IMR-90 (cell line): ENCODE results near the gene CDH2. TPM values are rescaled to one million over a fixed set of nuclear protein-coding genes. Genes with fewer than 3 reads are reported as not detected.

ENCODE experiments used
- ATAC-seq: fragments of 200-7000 bp; cut with Tn5 transposase; 2 replicates; pipeline ENCODE4 v1.9.1; 2020; ENCODE audit warnings: low read depth, mild to moderate bottlenecking, moderate library complexity
- BruUV-seq: library from RNA; stranded (reverse); fragments of 400-500 nt; replicated peaks from 2 replicates; lab custom pipeline; 2021; lab: Mats Ljungman, UMichigan
- CTCF ChIA-PET: fragments of 300-600 bp; formaldehyde crosslinking; extraction: SDS; loops from one replicate; lab custom pipeline; 2021; ENCODE audit warnings: antibody characterized with exemption; lab: Yijun Ruan, JAX
- POLR2A ChIA-PET: fragments of 300-600 bp; sonication (Branson Sonifier 250); formaldehyde crosslinking; loops from one replicate; lab custom pipeline; 2022; ENCODE audit warnings: antibody characterized with exemption; ENCODE audit not compliant: unreplicated experiment; lab: Charles Lee
- DNase-seq: peaks from one replicate; pipeline ENCODE4 v3.0.0; 2013
- H2AFZ ChIP-seq: replicated peaks from 2 replicates; pipeline ENCODE3; 2013; ENCODE audit warnings: low read length, mild to moderate bottlenecking; ENCODE audit not compliant: poor library complexity
- H2AK5ac ChIP-seq: 2 replicates; pipeline ENCODE4 v1.6.1; 2013; ENCODE audit warnings: low read depth, low read length, inconsistent platforms
- H2AK9ac ChIP-seq: replicated peaks from 2 replicates; pipeline ENCODE3; 2013; ENCODE audit warnings: mild to moderate bottlenecking, low read depth, low read length, moderate library complexity; ENCODE audit not compliant: poor library complexity
- H2BK120ac ChIP-seq: 2 replicates; pipeline ENCODE4 v1.6.1; 2013; ENCODE audit warnings: low read depth, low read length, inconsistent platforms
- H2BK15ac ChIP-seq: 3 replicates; pipeline ENCODE4 v1.6.1; 2013; ENCODE audit warnings: low read depth, low read length, inconsistent platforms
- H2BK20ac ChIP-seq: 2 replicates; pipeline ENCODE4 v1.6.1; 2013; ENCODE audit warnings: low read depth, mild to moderate bottlenecking, inconsistent platforms, low read length, moderate library complexity
- H2BK5ac ChIP-seq: 2 replicates; pipeline ENCODE4 v1.6.1; 2013; ENCODE audit warnings: mild to moderate bottlenecking, low read depth, low read length, inconsistent platforms; ENCODE audit not compliant: poor library complexity, severe bottlenecking
- H3K14ac ChIP-seq: replicated peaks from 2 replicates; pipeline ENCODE4 v1.6.1; 2013; ENCODE audit warnings: low read depth, low read length, inconsistent platforms
- H3K18ac ChIP-seq: 2 replicates; pipeline ENCODE4 v1.6.1; 2013; ENCODE audit warnings: low read depth, low read length, control low read depth
- H3K23ac ChIP-seq: 2 replicates; pipeline ENCODE4 v1.6.1; 2013; ENCODE audit warnings: low read depth, low read length, inconsistent platforms
- H3K27ac ChIP-seq: 2 replicates; pipeline ENCODE4 v1.5.1; 2013; ENCODE audit warnings: mild to moderate bottlenecking, control low read depth, low read length; ENCODE audit not compliant: insufficient read depth
- H3K27me3 ChIP-seq: 2 replicates; pipeline ENCODE4 v1.6.1; 2013; ENCODE audit warnings: low read length; ENCODE audit not compliant: control insufficient read depth, insufficient read depth
- H3K36me3 ChIP-seq: 2 replicates; pipeline ENCODE4 v1.6.1; 2013; ENCODE audit warnings: low read length, mixed read lengths; ENCODE audit not compliant: control insufficient read depth, insufficient read depth
- H3K4ac ChIP-seq: 2 replicates; pipeline ENCODE4 v1.6.1; 2013; ENCODE audit warnings: low read depth, low read length, inconsistent platforms
- H3K4me1 ChIP-seq: 2 replicates; pipeline ENCODE4 v1.6.1; 2013; ENCODE audit warnings: low read length, mixed read lengths; ENCODE audit not compliant: control insufficient read depth, insufficient read depth
- H3K4me2 ChIP-seq: 2 replicates; pipeline ENCODE4 v1.6.1; 2013; ENCODE audit warnings: low read depth, mild to moderate bottlenecking, control low read depth, low read length, moderate library complexity
- H3K4me3 ChIP-seq: 2 replicates; pipeline ENCODE4 v1.5.1; 2013; ENCODE audit warnings: low read depth, mild to moderate bottlenecking, control low read depth, low read length, moderate library complexity; ENCODE audit not compliant: insufficient read depth
- H3K56ac ChIP-seq: 2 replicates; pipeline ENCODE4 v1.6.1; 2013; ENCODE audit warnings: low read length, inconsistent platforms; ENCODE audit not compliant: insufficient read depth; ENCODE audit errors: extremely low read depth
- H3K79me1 ChIP-seq, 2 experiments: 2 replicates each; pipeline ENCODE4 v1.6.1; 2013; ENCODE audit warnings: low read length in 2 of 2, inconsistent platforms in 1 of 2, low read depth in 1 of 2
- H3K9ac ChIP-seq: 2 replicates; pipeline ENCODE4 v1.6.1; 2013; ENCODE audit warnings: low read depth, low read length, control low read depth
- H3K9me1 ChIP-seq: 2 replicates; pipeline ENCODE4 v1.6.1; 2013; ENCODE audit warnings: low read length, inconsistent platforms; ENCODE audit not compliant: insufficient read depth
- H3K9me3 ChIP-seq: 2 replicates; pipeline ENCODE4 v1.6.1; 2013; ENCODE audit warnings: low read length; ENCODE audit not compliant: control insufficient read depth, insufficient read depth
- H4K20me1 ChIP-seq: 2 replicates; pipeline ENCODE4 v1.6.1; 2013; ENCODE audit warnings: low read length, inconsistent platforms; ENCODE audit not compliant: insufficient read depth
- H4K5ac ChIP-seq: 2 replicates; pipeline ENCODE4 v1.6.1; 2013; ENCODE audit warnings: mild to moderate bottlenecking, low read depth, low read length, control low read depth
- H4K8ac ChIP-seq, 2 experiments: 2 replicates each; pipeline ENCODE4 v1.6.1; 2013; ENCODE audit warnings: low read depth in 2 of 2, low read length in 2 of 2, control low read depth in 1 of 2, inconsistent platforms in 1 of 2
- H4K91ac ChIP-seq: 2 replicates; pipeline ENCODE4 v1.6.1; 2013; ENCODE audit warnings: low read depth, low read length, inconsistent platforms; ENCODE audit not compliant: insufficient read depth
- BHLHE40 ChIP-seq: fragments of 150-350 bp; IDR thresholded peaks from 2 replicates; pipeline ENCODE4 v1.6.1; 2016; ENCODE audit warnings: mild to moderate bottlenecking, low read depth, low read length
- CEBPB ChIP-seq: IDR thresholded peaks from 2 replicates; pipeline ENCODE4 v1.6.1; 2012; ENCODE audit warnings: low read depth, low read length, improper control_type of control experiment
- CHD1 ChIP-seq: IDR thresholded peaks from 2 replicates; pipeline ENCODE4 v1.6.1; 2012; ENCODE audit warnings: low read depth, low read length, improper control_type of control experiment
- CTCF ChIP-seq: conservative IDR thresholded peaks from 2 replicates; pipeline ENCODE4 v1.5.1; 2012; ENCODE audit warnings: mild to moderate bottlenecking, low read depth, low read length, improper control_type of control experiment
- ELK1 ChIP-seq: fragments of 150-350 bp; IDR thresholded peaks from 2 replicates; pipeline ENCODE4 v1.6.1; 2016; ENCODE audit warnings: low read depth, mild to moderate bottlenecking, low read length, moderate library complexity, borderline replicate concordance
- FOS ChIP-seq: fragments of 150-350 bp; IDR thresholded peaks from 2 replicates; pipeline ENCODE4 v1.6.1; 2016; ENCODE audit warnings: low read depth, low read length
- MAFK ChIP-seq: IDR thresholded peaks from 2 replicates; pipeline ENCODE4 v1.6.1; 2012; ENCODE audit warnings: low read depth, low read length, improper control_type of control experiment
- MAZ ChIP-seq: IDR thresholded peaks from 2 replicates; pipeline ENCODE4 v1.6.1; 2012; ENCODE audit warnings: low read depth, mild to moderate bottlenecking, low read length, improper control_type of control experiment, moderate library complexity, borderline replicate concordance
- MXI1 ChIP-seq: IDR thresholded peaks from 2 replicates; pipeline ENCODE4 v1.6.1; 2012; ENCODE audit warnings: low read depth, mild to moderate bottlenecking, low read length, moderate library complexity, borderline replicate concordance
- NFE2L2 ChIP-seq: fragments of 150-350 bp; IDR thresholded peaks from 2 replicates; pipeline ENCODE4 v1.6.1; 2016; ENCODE audit warnings: low read depth, mild to moderate bottlenecking, low read length
- POLR2A ChIP-seq: IDR thresholded peaks from 2 replicates; pipeline ENCODE4 v1.6.1; 2012; ENCODE audit warnings: mild to moderate bottlenecking, low read depth, low read length
- RAD21 ChIP-seq: IDR thresholded peaks from 2 replicates; pipeline ENCODE4 v1.6.1; 2012; ENCODE audit warnings: low read length, improper control_type of control experiment
- RCOR1 ChIP-seq: IDR thresholded peaks from 2 replicates; pipeline ENCODE4 v1.6.1; 2012; ENCODE audit warnings: mild to moderate bottlenecking, low read length, improper control_type of control experiment; ENCODE audit not compliant: insufficient replicate concordance
- RFX5 ChIP-seq: IDR thresholded peaks from 2 replicates; pipeline ENCODE4 v1.8.0; 2012; ENCODE audit warnings: low read depth, mild to moderate bottlenecking, low read length, moderate library complexity
- SMC3 ChIP-seq: fragments of 150-350 bp; IDR thresholded peaks from 2 replicates; pipeline ENCODE4 v1.6.1; 2016; ENCODE audit warnings: low read depth, mild to moderate bottlenecking, antibody characterized with exemption, low read length, moderate library complexity
- USF2 ChIP-seq: fragments of 150-350 bp; IDR thresholded peaks from 2 replicates; pipeline ENCODE4 v1.6.1; 2017; ENCODE audit warnings: mild to moderate bottlenecking, antibody characterized with exemption, low read length, low read depth
- WGBS, 2 experiments: methylation state at CpG; one replicate each; pipeline versions ENCODE4 v1.1.5 to v1.1.7; 2013; ENCODE audit warnings: missing lambda C conversion rate in 2 of 2; ENCODE audit not compliant: insufficient read length in 1 of 2; ENCODE audit errors: extremely low coverage in 2 of 2; 5-methylcytosine and 5-hydroxymethylcytosine counted together
- dilution Hi-C: fragments of 300-500 bp; cut with HindIII; formaldehyde crosslinking; loops from one replicate; pipeline ENCODE4 v1.14.3; 2018; ENCODE audit warnings: low sequenced_read_pairs; ENCODE audit not compliant: unreplicated experiment
- in situ Hi-C: fragments of 300-500 bp; cut with MboI; formaldehyde crosslinking; loops from 3 replicates; pipeline ENCODE4 v1.14.3; 2019; ENCODE audit warnings: low sequenced_read_pairs, inconsistent platforms, mixed read lengths
- intact Hi-C: fragments of 100-400 bp; cut with micrococcal nuclease; formaldehyde crosslinking; loops from 2 replicates; pipeline ENCODE4 v1.10.0; 2022
- polyA plus RNA-seq, 3 experiments: library from polyadenylated mRNA; depleted of rRNA; stranded (reverse); fragments of >200 nt; gene quantifications; 2 replicates each; pipeline ENCODE4 v1.2.3, GENCODE V29; 2012; ENCODE audit warnings: low replicate concordance in 1 of 3
- total RNA-seq: library from RNA; depleted of rRNA; stranded (reverse); fragments of >200 nt; gene quantifications from 2 replicates; pipeline ENCODE4 v1.2.3, GENCODE V29; 2012

Gene CDH2
- total and polyA plus RNA-seq, 2 of the 4 experiments (the other 2 are of a cell fraction): 55.6 to 111 TPM

- no TSS peak for BruUV-seq
- Histone ChIP-seq H2AFZ (no peak overlapping the region), H2BK20ac (no peak overlapping the region), H3K23ac (no peak overlapping the region), H3K36me3 (no peaks in the 10 kb centered on the region), H3K18ac (no peak overlapping the region), H3K9me1 (no peaks in the 10 kb centered on the region), H4K5ac (no peak overlapping the region), H4K8ac (no peak overlapping the region), H3K9me3 (peaks cover 2% of the 10 kb centered on the region), H4K91ac (no peak overlapping the region), H2BK5ac (no peak overlapping the region), H3K27ac (no peak overlapping the region), H3K27me3 (peaks cover 2% of the 10 kb centered on the region; the same call in 1 of the 2 replicates), H3K4me3 (no peak overlapping the region), H3K4ac (no peak overlapping the region), H2AK9ac (no peak overlapping the region), H3K56ac (no peak overlapping the region), H3K4me1 (no peaks in the 10 kb centered on the region), H3K9ac (no peak overlapping the region), H2BK15ac (no peak overlapping the region), H3K4me2 (no peak overlapping the region), H3K14ac (no peak overlapping the region), H2BK120ac (no peak overlapping the region), H2AK5ac (no peak overlapping the region), H4K20me1 (no peaks in the 10 kb centered on the region), H3K79me1 (no peaks in the 10 kb centered on the region)
- TF ChIP-seq FOS (no peak), SMC3 (no peak), CTCF (no peak), NFE2L2 (no peak), MAFK (no peak), CHD1 (no peak), RFX5 (no peak), BHLHE40 (no peak), POLR2A (no peak), CEBPB (no peak), RCOR1 (no peak), USF2 (no peak), RAD21 (no peak), ELK1 (no peak), MXI1 (no peak), MAZ (no peak)
- in situ Hi-C loops: no loop called here
- no CpG with 5 or more reads among the region's 4 CpGs for WGBS, 2 experiments
- ChIA-PET POLR2A (no interaction called here), CTCF (no interaction called here)
- no peak for DNase-seq
- dilution Hi-C loops: no loop called here
- ATAC-seq: no peak
- intact Hi-C loops: no loop called here
Measured at GRCh38 chr18:27901424-27902226, 275.3 kb downstream of the CDH2 start.
